Sigmoid colon (tissue), 7 donors: ENCODE measurements around the gene SERPINB6. TPM values are rescaled to one million over a fixed set of nuclear protein-coding genes. Genes with fewer than 3 reads are reported as not detected.

Experiments used
- DNase-seq: peaks from one replicate; pipeline ENCODE4 v3.0.0-alpha.2; 2019
- H3K27ac ChIP-seq, 4 donors: fragments of 200-600 bp; sonication (generic); one replicate each; pipeline ENCODE4 v1.5.1; 2016 to 2019; ENCODE audit warnings: mild to moderate bottlenecking in 1 of 4
- H3K27me3 ChIP-seq, 3 donors: fragments of 200-600 bp; sonication (generic); one replicate each; pipeline ENCODE4 v1.5.1; 2019; ENCODE audit warnings: mild to moderate bottlenecking in 1 of 3
- H3K36me3 ChIP-seq, 4 donors: fragments of 200-600 bp; sonication (generic); one replicate each; pipeline ENCODE4 v1.5.1; 2016 to 2019
- H3K4me1 ChIP-seq, 4 donors: fragments of 200-600 bp; sonication (generic); one replicate each; pipeline ENCODE4 v1.5.1; 2017 to 2019
- H3K4me3 ChIP-seq, 4 donors: fragments of 200-600 bp; sonication (generic); one replicate each; pipeline ENCODE4 v1.5.1; 2017 to 2019; ENCODE audit warnings: mild to moderate bottlenecking in 2 of 4, moderate library complexity in 1 of 4
- H3K9me3 ChIP-seq, 4 donors: fragments of 200-600 bp in 3 of 4; sonication (generic) in 3 of 4; one replicate each; pipeline versions ENCODE4 v1.5.1 to v1.6.1; 2013 to 2019
- EP300 ChIP-seq, 4 donors: sonication (generic); formaldehyde crosslinking; IDR thresholded peaks; one replicate each; pipeline ENCODE4 v1.6.1; 2017; ENCODE audit warnings: antibody characterized with exemption in 4 of 4
- POLR2A ChIP-seq, 2 donors: fragments of 450-650 bp; IDR thresholded peaks; one replicate each; pipeline ENCODE4 v1.6.1; 2016; ENCODE audit warnings: antibody characterized with exemption in 2 of 2, mild to moderate bottlenecking in 2 of 2, moderate library complexity in 2 of 2
- POLR2AphosphoS5 ChIP-seq, 4 donors: sonication (generic); formaldehyde crosslinking; IDR thresholded peaks; one replicate each; pipeline ENCODE4 v1.6.1; 2017; ENCODE audit warnings: antibody characterized with exemption in 4 of 4
- WGBS, 2 donors: extraction: QIAGEN DNeasy Blood & Tissue Kit; methylation state at CpG; one replicate each; pipeline ENCODE4 v1.1.7; 2013; 5-methylcytosine and 5-hydroxymethylcytosine counted together
- intact Hi-C: fragments of 100-400 bp; cut with DNase I; formaldehyde crosslinking; loops from one replicate; pipeline ENCODE4 v1.15.1; 2023
- polyA plus RNA-seq, 3 donors: library from polyadenylated mRNA; stranded (reverse); fragments of 200-250 nt; gene quantifications; one replicate each; pipeline ENCODE4 v1.2.3, GENCODE V29; 2013
- total RNA-seq, 4 donors: library from RNA; depleted of rRNA; stranded (reverse); fragments of >200 nt; gene quantifications; one replicate each; pipeline ENCODE4 v1.1.0, GENCODE V29; 2016
- TF ChIP-seq, protein P1 (sequence below), 4 experiments: fragments of 450-650 bp in 3 of 4; fragments of 200-600 bp in 1 of 4; IDR thresholded peaks; one replicate each; pipeline ENCODE4 v1.5.1; 2016 to 2019; ENCODE audit warnings: antibody characterized with exemption in 4 of 4, mild to moderate bottlenecking in 3 of 4, moderate library complexity in 2 of 4
- donor health status: healthy with polysubstance abuse.
- donor health status: Bipolar disorder and iron deficiency.
- donor health status: healthy.

Gene SERPINB6
- total and polyA plus RNA-seq, 7 donors: 150 to 207 (median 178) TPM

DNA sequence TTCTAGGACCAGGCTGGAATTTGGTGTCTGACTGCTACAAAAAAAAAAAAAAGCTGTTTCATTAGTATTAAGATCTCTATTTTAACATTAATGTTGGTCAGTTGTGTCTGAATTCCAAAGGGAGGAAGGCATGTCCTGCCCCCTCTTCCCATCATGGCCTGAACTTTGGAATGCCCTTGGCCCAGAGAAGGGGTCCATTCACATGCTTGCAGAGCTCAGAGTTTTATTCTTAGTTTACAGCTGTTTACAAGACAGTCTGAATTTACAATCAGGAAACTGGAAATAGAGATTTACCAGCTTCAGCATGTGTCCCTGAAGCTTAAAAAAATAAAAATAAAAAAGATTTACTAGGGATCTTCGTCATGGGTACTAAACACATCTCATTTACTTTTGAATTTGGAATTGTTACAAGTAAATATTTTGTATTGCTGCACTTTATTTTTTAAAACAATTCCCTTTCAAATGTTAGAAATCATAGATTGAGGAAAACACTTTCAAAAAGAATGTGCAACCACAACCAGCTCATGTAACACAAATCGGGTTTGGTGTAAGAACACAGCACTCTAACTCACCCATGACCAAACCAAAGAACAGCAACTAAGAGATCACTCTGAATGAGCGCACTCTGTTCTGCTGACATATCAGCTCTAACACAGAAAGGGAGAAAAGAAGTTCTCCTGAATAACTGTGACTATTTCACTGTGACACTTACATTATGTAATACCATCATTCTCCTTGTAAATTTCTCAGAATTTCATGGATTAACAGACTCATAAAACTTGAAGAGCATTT is 6.6 kb upstream of the SERPINB6 start:
- WGBS, 2 donors: 66 to 76% methylated on average over 3 of the region's 3 CpGs
- H3K4me1 ChIP-seq: peaks cover 0 to 32% (median 22%) of the 10 kb centered on the region in 4 donors
- H3K9me3 ChIP-seq: no peaks in the 10 kb centered on the region
- H3K27ac ChIP-seq: peak overlapping the region in 1 of 4 donors; percentile 9
- DNase-seq: no peak
- no peak for TF ChIP-seq POLR2A (IDR thresholded peaks at IDR 0.05)
- no peak for TF ChIP-seq POLR2AphosphoS5 (IDR thresholded peaks at IDR 0.05)
- TF ChIP-seq, protein P1, sequence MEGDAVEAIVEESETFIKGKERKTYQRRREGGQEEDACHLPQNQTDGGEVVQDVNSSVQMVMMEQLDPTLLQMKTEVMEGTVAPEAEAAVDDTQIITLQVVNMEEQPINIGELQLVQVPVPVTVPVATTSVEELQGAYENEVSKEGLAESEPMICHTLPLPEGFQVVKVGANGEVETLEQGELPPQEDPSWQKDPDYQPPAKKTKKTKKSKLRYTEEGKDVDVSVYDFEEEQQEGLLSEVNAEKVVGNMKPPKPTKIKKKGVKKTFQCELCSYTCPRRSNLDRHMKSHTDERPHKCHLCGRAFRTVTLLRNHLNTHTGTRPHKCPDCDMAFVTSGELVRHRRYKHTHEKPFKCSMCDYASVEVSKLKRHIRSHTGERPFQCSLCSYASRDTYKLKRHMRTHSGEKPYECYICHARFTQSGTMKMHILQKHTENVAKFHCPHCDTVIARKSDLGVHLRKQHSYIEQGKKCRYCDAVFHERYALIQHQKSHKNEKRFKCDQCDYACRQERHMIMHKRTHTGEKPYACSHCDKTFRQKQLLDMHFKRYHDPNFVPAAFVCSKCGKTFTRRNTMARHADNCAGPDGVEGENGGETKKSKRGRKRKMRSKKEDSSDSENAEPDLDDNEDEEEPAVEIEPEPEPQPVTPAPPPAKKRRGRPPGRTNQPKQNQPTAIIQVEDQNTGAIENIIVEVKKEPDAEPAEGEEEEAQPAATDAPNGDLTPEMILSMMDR (IDR thresholded peaks at IDR 0.05): no peak
- TF ChIP-seq EP300 (IDR thresholded peaks at IDR 0.05): no peak
- H3K36me3 ChIP-seq: no peaks in the 10 kb centered on the region
- no peaks in the 10 kb centered on the region for H3K27me3 ChIP-seq
- no peak overlapping the region for H3K4me3 ChIP-seq
- intact Hi-C loops: no loop called here

- Histone ChIP-seq H3K36me3 (no peaks in the 10 kb centered on the region), H3K27ac (peak overlapping the region in 1 of 4 donors; percentile 9), H3K4me1 (peaks cover 0 to 30% (median 22%) of the 10 kb centered on the region in 4 donors), H3K4me3 (no peak overlapping the region), H3K9me3 (no peaks in the 10 kb centered on the region), H3K27me3 (no peaks in the 10 kb centered on the region)
- 61 to 89% methylated on average over 5 of the region's 5 CpGs for WGBS, 2 donors
- no peak for TF ChIP-seq POLR2A (IDR thresholded peaks at IDR 0.05)
- no peak for TF ChIP-seq POLR2AphosphoS5 (IDR thresholded peaks at IDR 0.05)
- TF ChIP-seq, protein P1 (IDR thresholded peaks at IDR 0.05): no peak
- no peak for TF ChIP-seq EP300 (IDR thresholded peaks at IDR 0.05)
- DNase-seq: no peak
- intact Hi-C loops: no loop called here
These were observed 5.9 kb upstream of the SERPINB6 start for GRCh38 chr6:2977290-2977689.

DNA sequence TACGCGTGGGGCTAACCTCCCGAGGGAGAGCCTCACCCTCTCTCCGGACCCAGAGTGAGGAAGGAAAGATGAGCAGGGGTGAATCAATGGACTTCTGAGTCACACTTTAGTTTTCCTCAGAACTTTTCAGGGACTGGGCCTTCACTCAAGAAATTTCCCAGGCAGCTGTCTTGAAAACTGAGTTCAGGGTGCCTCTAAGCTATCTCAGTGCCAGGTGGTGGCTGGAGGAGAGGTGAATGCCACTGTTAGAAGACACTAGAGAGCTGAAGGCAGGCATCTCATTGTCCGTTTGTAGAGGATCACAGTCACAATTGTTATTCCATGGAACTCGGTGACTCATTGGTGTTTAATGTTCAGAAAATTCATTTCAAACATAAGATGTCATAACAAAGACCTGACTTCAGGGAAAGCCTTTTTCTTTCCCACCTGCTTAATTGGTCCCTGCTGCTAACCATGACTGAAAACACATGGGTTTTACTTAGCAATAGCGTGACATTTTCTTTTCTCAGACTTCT is 5.3 kb upstream of the SERPINB6 start:
- DNase-seq: no peak
- Histone ChIP-seq H3K27ac (peak overlapping the region in 1 of 4 donors; percentile 9), H3K9me3 (no peaks in the 10 kb centered on the region), H3K4me1 (peaks cover 0 to 28% (median 19%) of the 10 kb centered on the region in 4 donors), H3K27me3 (no peaks in the 10 kb centered on the region), H3K4me3 (no peak overlapping the region), H3K36me3 (no peaks in the 10 kb centered on the region)
- intact Hi-C loops: no loop called here
- 69 to 73% methylated on average over 7 of the region's 7 CpGs for WGBS, 2 donors
- TF ChIP-seq, protein P1 (IDR thresholded peaks at IDR 0.05): no peak
- no peak for TF ChIP-seq POLR2AphosphoS5 (IDR thresholded peaks at IDR 0.05)
- TF ChIP-seq EP300 (IDR thresholded peaks at IDR 0.05): no peak
- no peak for TF ChIP-seq POLR2A (IDR thresholded peaks at IDR 0.05)

DNA sequence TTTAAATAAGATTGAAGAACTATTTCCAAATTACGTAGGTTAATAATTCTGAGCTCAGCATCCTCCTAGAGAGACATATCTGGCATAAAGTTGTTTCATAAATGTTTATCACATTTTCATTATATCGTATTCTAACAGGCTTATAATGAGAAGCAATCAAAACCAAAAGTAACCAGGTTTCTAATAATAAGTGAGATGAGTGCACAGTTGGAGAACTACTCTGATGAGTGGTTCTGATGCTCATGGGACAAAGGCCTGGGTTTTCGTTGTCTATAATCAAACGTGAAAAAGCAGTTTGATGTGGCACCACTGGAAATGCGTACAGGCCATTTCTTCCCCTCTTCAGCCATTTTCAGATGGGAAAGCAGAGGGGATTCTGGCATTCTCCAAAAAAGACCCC is 4.7 kb upstream of the SERPINB6 start:
- no peaks in the 10 kb centered on the region for H3K27me3 ChIP-seq

More for the DNA sequence above, 4.7 kb upstream of the SERPINB6 start:
- 86 to 90% methylated on average over 5 of the region's 5 CpGs for WGBS, 2 donors
- Histone ChIP-seq H3K27ac (peak overlapping the region in 1 of 4 donors; percentile 9), H3K36me3 (no peaks in the 10 kb centered on the region), H3K4me1 (peaks cover 0 to 22% (median 13%) of the 10 kb centered on the region in 4 donors), H3K4me3 (no peak overlapping the region), H3K9me3 (no peaks in the 10 kb centered on the region)
- DNase-seq: no peak
- TF ChIP-seq, protein P1 (IDR thresholded peaks at IDR 0.05): no peak
- no peak for TF ChIP-seq POLR2A (IDR thresholded peaks at IDR 0.05)
- no peak for TF ChIP-seq EP300 (IDR thresholded peaks at IDR 0.05)
- TF ChIP-seq POLR2AphosphoS5 (IDR thresholded peaks at IDR 0.05): no peak
- intact Hi-C loops: no loop called here
